HepG2 (cell line): ENCODE data around the gene TMEM9. TPM values are rescaled to one million over a fixed set of nuclear protein-coding genes. Genes with fewer than 3 reads are reported as not detected.

Source experiments
- ATF1 ChIP-seq: IDR thresholded peaks from 2 replicates; pipeline ENCODE4 v1.6.1; 2016; ENCODE audit warnings: mild to moderate bottlenecking, control low read depth
- FOXO4 ChIP-seq: sonication (generic); formaldehyde crosslinking; conservative IDR thresholded peaks from 2 replicates; pipeline ENCODE4 v1.8.1; 2023; ENCODE audit warnings: missing genetic modification reagents
- GMEB1 ChIP-seq: sonication (generic); formaldehyde crosslinking; IDR thresholded peaks from 2 replicates; pipeline ENCODE4 v1.5.1; 2020; ENCODE audit warnings: missing genetic modification reagents, mild to moderate bottlenecking, borderline replicate concordance
- HOXA3 ChIP-seq: sonication (generic); formaldehyde crosslinking; IDR thresholded peaks from 2 replicates; pipeline ENCODE4 v1.5.0; 2020; ENCODE audit warnings: missing genetic modification reagents
- NFIC ChIP-seq: IDR thresholded peaks from 2 replicates; pipeline ENCODE4 v1.6.1; 2012; ENCODE audit warnings: mild to moderate bottlenecking, low read length, inconsistent platforms
- PATZ1 ChIP-seq: sonication (generic); formaldehyde crosslinking; IDR thresholded peaks from 2 replicates; pipeline ENCODE4 v1.4.0; 2020; ENCODE audit warnings: missing genetic modification reagents
- PHF20 ChIP-seq: sonication (generic); formaldehyde crosslinking; IDR thresholded peaks from 2 replicates; pipeline ENCODE4 v1.5.0; 2020; ENCODE audit warnings: mild to moderate bottlenecking, missing genetic modification reagents
- PLRG1 ChIP-seq: fragments of 450-650 bp; conservative IDR thresholded peaks from 2 replicates; pipeline ENCODE4 v1.6.1; 2016
- SETDB1 ChIP-seq: sonication (generic); formaldehyde crosslinking; IDR thresholded peaks from 2 replicates; pipeline ENCODE4 v1.5.1; 2020; ENCODE audit warnings: missing genetic modification reagents, mild to moderate bottlenecking, borderline replicate concordance
- ZBTB26 ChIP-seq: IDR thresholded peaks from 2 replicates; pipeline ENCODE4 v1.6.1; 2016; ENCODE audit warnings: missing compliant biosample characterization, missing genetic modification reagents, borderline replicate concordance
- ZMYM4 ChIP-seq: sonication (generic); formaldehyde crosslinking; IDR thresholded peaks from 2 replicates; pipeline ENCODE4 v1.8.1; 2023; ENCODE audit warnings: mild to moderate bottlenecking, missing genetic modification reagents
- ZNF224 ChIP-seq: sonication (generic); formaldehyde crosslinking; IDR thresholded peaks from 2 replicates; pipeline ENCODE4 v1.5.0; 2020; ENCODE audit warnings: mild to moderate bottlenecking, missing genetic modification reagents
- ZNF253 ChIP-seq: sonication (generic); formaldehyde crosslinking; IDR thresholded peaks from 2 replicates; pipeline ENCODE4 v1.8.0; 2022; ENCODE audit warnings: mild to moderate bottlenecking, missing genetic modification reagents, borderline replicate concordance
- ZNF292 ChIP-seq: sonication (generic); formaldehyde crosslinking; IDR thresholded peaks from 2 replicates; pipeline ENCODE4 v1.8.1; 2022; ENCODE audit warnings: mild to moderate bottlenecking, low read depth, missing genetic modification reagents, borderline replicate concordance
- ZNF549 ChIP-seq: sonication (generic); formaldehyde crosslinking; IDR thresholded peaks from 2 replicates; pipeline ENCODE4 v1.5.0; 2020; ENCODE audit warnings: missing genetic modification reagents
- ZNF564 ChIP-seq: sonication (generic); formaldehyde crosslinking; IDR thresholded peaks from 2 replicates; pipeline ENCODE4 v1.8.1; 2023; ENCODE audit warnings: mild to moderate bottlenecking, missing genetic modification reagents
- ZNF609 ChIP-seq: sonication (generic); formaldehyde crosslinking; IDR thresholded peaks from 2 replicates; pipeline ENCODE4 v1.4.0; 2020; ENCODE audit warnings: mild to moderate bottlenecking, missing genetic modification reagents, borderline replicate concordance
- polyA plus RNA-seq, 8 experiments: library from polyadenylated mRNA; depleted of rRNA in 3 of 8; stranded (reverse) in 7 of 8; unstranded in 1 of 8; fragments of >200 nt; fragmentation: Illumina TruSeq in 4 of 8; extraction: Trizol in 4 of 8; gene quantifications; 2 replicates each; pipeline versions ENCODE4 v1.2.1 to v1.2.3, GENCODE V29; 2011 to 2016; ENCODE audit warnings: low read depth in 4 of 8, missing spikeins in 1 of 8, mixed read lengths in 1 of 8; ENCODE audit not compliant: insufficient read depth in 1 of 8
- total RNA-seq, 5 experiments: library from RNA; depleted of rRNA; stranded (reverse); fragments of >200 nt; fragmentation: Illumina TruSeq; extraction: Trizol; gene quantifications; 2 replicates each; pipeline ENCODE4 v1.2.3, GENCODE V29; 2016; ENCODE audit warnings: low read depth in 1 of 5

TMEM9 gene
- total and polyA plus RNA-seq, 2 of the 13 experiments (the other 11 are each of a cell fraction or from before 2014, with no cell fraction given) = 60.9 to 102 TPM

- no peak for TF ChIP-seq ZNF609
- TF ChIP-seq PATZ1 (CRISPR knock-in tag) = no peak; the same call in 1 of the 2 replicates
- TF ChIP-seq SETDB1 = no peak
- 0 out of 2 replicates have a peak, but pooled peaks have one; percentile 49 for TF ChIP-seq ZNF292 (CRISPR knock-in tag)
- TF ChIP-seq ZBTB26 (CRISPR knock-in tag) = no peak
- no peak for TF ChIP-seq FOXO4 (CRISPR knock-in tag)
- TF ChIP-seq ATF1 (CRISPR knock-in tag) = no peak
- TF ChIP-seq GMEB1 (CRISPR knock-in tag) = no peak
- no peak for TF ChIP-seq NFIC
- peak; percentile 61; the same call in 1 of the 2 replicates for TF ChIP-seq ZNF564 (CRISPR knock-in tag)
- peak; percentile 69 for TF ChIP-seq HOXA3 (CRISPR knock-in tag)
- no peak for TF ChIP-seq PHF20 (CRISPR knock-in tag)
- TF ChIP-seq ZNF253 (CRISPR knock-in tag) = no peak
- TF ChIP-seq ZNF549 (CRISPR knock-in tag) = no peak
- TF ChIP-seq ZNF224 (CRISPR knock-in tag) = no peak
- TF ChIP-seq ZMYM4 = peak; percentile 9; the same call in 1 of the 2 replicates
- no peak for TF ChIP-seq PLRG1
Observed at GRCh38 chr1:201153474-201154388, 543 bp downstream of the TMEM9 start (continued).
